ENCODE results near the gene MGARP. TPM values are rescaled to one million over a fixed set of nuclear protein-coding genes. Genes with fewer than 3 reads are reported as not detected.

Gene MGARP
- polyA plus RNA-seq, 4 donors: 0.25 to 0.89 (median 0.35) TPM; not detected in 1

- no peak for FAIRE-seq
- Histone ChIP-seq H3K36me3 (ENCODE audit: control insufficient read depth in 3 of 3, insufficient read depth in 2 of 3, low read depth in 1 of 3, low read length in 3 of 3) (no peaks in the 10 kb centered on the region), H3K27ac (ENCODE audit: low read depth in 1 of 3, low read length in 2 of 3) (no peak overlapping the region), H3K27me3 (ENCODE audit: control insufficient read depth in 3 of 3, insufficient read depth in 3 of 3, low read length in 3 of 3) (no peaks in the 10 kb centered on the region), H3K4me3 (ENCODE audit: low read depth in 1 of 3, low read length in 3 of 3) (no peak overlapping the region), H3K4me1 (ENCODE audit: control insufficient read depth in 3 of 3, insufficient read depth in 2 of 3, low read depth in 1 of 3, low read length in 2 of 3) (no peaks in the 10 kb centered on the region), H3K9me3 (ENCODE audit: control insufficient read depth in 2 of 2, insufficient read depth in 1 of 2, low read depth in 1 of 2, low read length in 1 of 2) (no peaks in the 10 kb centered on the region)
- DNase-seq: no peak
- WGBS, 3 donors: 25 to 52% (median 43%) methylated on average over 2 of the region's 2 CpGs
Measured at GRCh38 chr4:139227729-139228404, 52.2 kb downstream of the MGARP start.

- H3K4me3 ChIP-seq (ENCODE audit: low read depth in 1 of 3, low read length in 3 of 3): no peak overlapping the region
- WGBS, 3 donors: 83 to 94% (median 88%) methylated on average over 2 of the region's 2 CpGs
- no peak for FAIRE-seq
Measured at GRCh38 chr4:139223682-139224317, 56.2 kb downstream of the MGARP start.

GRCh38 chr4:139222215-139222614 is 57.8 kb downstream of the MGARP start:
- WGBS, 3 donors: 90 to 95% (median 93%) methylated on average over 5 of the region's 5 CpGs

More at GRCh38 chr4:139223682-139224317, 56.2 kb downstream of the MGARP start:
- Histone ChIP-seq H3K36me3 (ENCODE audit: control insufficient read depth in 3 of 3, insufficient read depth in 2 of 3, low read depth in 1 of 3, low read length in 3 of 3) (no peaks in the 10 kb centered on the region), H3K4me1 (ENCODE audit: control insufficient read depth in 3 of 3, insufficient read depth in 2 of 3, low read depth in 1 of 3, low read length in 2 of 3) (no peaks in the 10 kb centered on the region), H3K27ac (ENCODE audit: low read depth in 1 of 3, low read length in 2 of 3) (no peak overlapping the region), H3K9me3 (ENCODE audit: control insufficient read depth in 2 of 2, insufficient read depth in 1 of 2, low read depth in 1 of 2, low read length in 1 of 2) (no peaks in the 10 kb centered on the region), H3K27me3 (ENCODE audit: control insufficient read depth in 3 of 3, insufficient read depth in 3 of 3, low read length in 3 of 3) (no peaks in the 10 kb centered on the region)
- DNase-seq: no peak

GRCh38 chr4:139221687-139222086 is 58.3 kb downstream of the MGARP start:
- Histone ChIP-seq H3K36me3 (ENCODE audit: control insufficient read depth in 3 of 3, insufficient read depth in 2 of 3, low read depth in 1 of 3, low read length in 3 of 3) (no peaks in the 10 kb centered on the region), H3K27me3 (ENCODE audit: control insufficient read depth in 3 of 3, insufficient read depth in 3 of 3, low read length in 3 of 3) (no peaks in the 10 kb centered on the region), H3K4me3 (ENCODE audit: low read depth in 1 of 3, low read length in 3 of 3) (no peak overlapping the region), H3K27ac (ENCODE audit: low read depth in 1 of 3, low read length in 2 of 3) (no peak overlapping the region), H3K9me3 (ENCODE audit: control insufficient read depth in 2 of 2, insufficient read depth in 1 of 2, low read depth in 1 of 2, low read length in 1 of 2) (no peaks in the 10 kb centered on the region), H3K4me1 (ENCODE audit: control insufficient read depth in 3 of 3, insufficient read depth in 2 of 3, low read depth in 1 of 3, low read length in 2 of 3) (no peaks in the 10 kb centered on the region)
- DNase-seq: no peak
- 88 to 92% (median 88%) methylated on average over 5 of the region's 5 CpGs for WGBS, 3 donors
- no peak for FAIRE-seq

More at GRCh38 chr4:139222215-139222614, 57.8 kb downstream of the MGARP start:
- H3K27ac ChIP-seq (ENCODE audit: low read depth in 1 of 3, low read length in 2 of 3): no peak overlapping the region
- DNase-seq: no peak
- H3K4me1 ChIP-seq (ENCODE audit: control insufficient read depth in 3 of 3, insufficient read depth in 2 of 3, low read depth in 1 of 3, low read length in 2 of 3): no peaks in the 10 kb centered on the region
- H3K36me3 ChIP-seq (ENCODE audit: control insufficient read depth in 3 of 3, insufficient read depth in 2 of 3, low read depth in 1 of 3, low read length in 3 of 3): no peaks in the 10 kb centered on the region
- H3K9me3 ChIP-seq (ENCODE audit: control insufficient read depth in 2 of 2, insufficient read depth in 1 of 2, low read depth in 1 of 2, low read length in 1 of 2): no peaks in the 10 kb centered on the region
- H3K27me3 ChIP-seq (ENCODE audit: control insufficient read depth in 3 of 3, insufficient read depth in 3 of 3, low read length in 3 of 3): no peaks in the 10 kb centered on the region
- no peak overlapping the region for H3K4me3 ChIP-seq (ENCODE audit: low read depth in 1 of 3, low read length in 3 of 3)
- no peak for FAIRE-seq

GRCh38 chr4:139219450-139220055 is 60.5 kb downstream of the MGARP start:
- H3K4me3 ChIP-seq (ENCODE audit: low read depth in 1 of 3, low read length in 3 of 3): no peak overlapping the region
- FAIRE-seq (no peak), DNase-seq (no peak)
- peaks cover 0 to 1% (median 0%) of the 10 kb centered on the region in 3 donors for H3K4me1 ChIP-seq (ENCODE audit: control insufficient read depth in 3 of 3, insufficient read depth in 2 of 3, low read depth in 1 of 3, low read length in 2 of 3)
- no peaks in the 10 kb centered on the region for H3K36me3 ChIP-seq (ENCODE audit: control insufficient read depth in 3 of 3, insufficient read depth in 2 of 3, low read depth in 1 of 3, low read length in 3 of 3)
- H3K27me3 ChIP-seq (ENCODE audit: control insufficient read depth in 3 of 3, insufficient read depth in 3 of 3, low read length in 3 of 3): no peaks in the 10 kb centered on the region
- 76 to 89% (median 83%) methylated on average over 4 of the region's 4 CpGs for WGBS, 3 donors
- no peaks in the 10 kb centered on the region for H3K9me3 ChIP-seq (ENCODE audit: control insufficient read depth in 2 of 2, insufficient read depth in 1 of 2, low read depth in 1 of 2, low read length in 1 of 2)
- no peak overlapping the region for H3K27ac ChIP-seq (ENCODE audit: low read depth in 1 of 3, low read length in 2 of 3)

Other genes with a start within 250 kb of the MGARP start
- 10 to 100 TPM in 3 of 4 donors, 1 to 10 TPM in 1; 8.1 to 43.3 (median 12.4) TPM for gene ELF2, start 103.0 kb downstream of the MGARP start, polyA plus RNA-seq
- gene NAA15, start 21.3 kb upstream of the MGARP start, polyA plus RNA-seq: 10 to 100 TPM in 1 of 4 donors, 1 to 10 TPM in 3; 5.4 to 20.9 (median 8.6) TPM
- 100 to 1,000 TPM in 3 of 4 donors, 10 to 100 TPM in 1; 90.9 to 194 (median 149) TPM for gene NDUFC1, start 22.3 kb upstream of the MGARP start, polyA plus RNA-seq
- gene RAB33B, start 173.9 kb upstream of the MGARP start, polyA plus RNA-seq: 1 to 10 TPM; 2.2 to 9.3 (median 3.8) TPM